GM12878 (cell line): ENCODE results near the gene RFPL1. TPM values are rescaled to one million over a fixed set of nuclear protein-coding genes. Genes with fewer than 3 reads are reported as not detected.

ENCODE experiments used
- KAT2A ChIP-seq: conservative IDR thresholded peaks from 2 replicates; pipeline ENCODE4 v1.6.1; 2011; ENCODE audit warnings: low read depth, low read length; ENCODE audit not compliant: control insufficient read depth
- NR2C1 ChIP-seq: fragments of 450-650 bp; IDR thresholded peaks from 2 replicates; pipeline ENCODE4 v1.6.1; 2017; ENCODE audit warnings: antibody characterized with exemption, mild to moderate bottlenecking, moderate library complexity
- RAD21 ChIP-seq: IDR thresholded peaks from 2 replicates; pipeline ENCODE4 v1.6.1; 2011; ENCODE audit warnings: mild to moderate bottlenecking, low read depth, low read length, moderate library complexity; ENCODE audit not compliant: insufficient read depth
- RUNX3 ChIP-seq: IDR thresholded peaks from 2 replicates; pipeline ENCODE4 v1.6.1; 2012; ENCODE audit warnings: low read length, inconsistent platforms
- SMC3 ChIP-seq: IDR thresholded peaks from 2 replicates; pipeline ENCODE4 v1.6.1; 2011; ENCODE audit warnings: low read length, improper control_type of control experiment, borderline replicate concordance
- SUZ12 ChIP-seq: fragments of 200-600 bp; sonication (generic); IDR thresholded peaks from one replicate; pipeline ENCODE4 v1.6.1; 2018; ENCODE audit warnings: antibody characterized with exemption, mild to moderate bottlenecking; ENCODE audit not compliant: unreplicated experiment
- ZNF207 ChIP-seq: fragments of 450-650 bp; IDR thresholded peaks from 2 replicates; pipeline ENCODE4 v1.6.1; 2014; ENCODE audit warnings: antibody characterized with exemption, mild to moderate bottlenecking, borderline replicate concordance
- ZNF384 ChIP-seq: IDR thresholded peaks from 2 replicates; pipeline ENCODE4 v1.6.1; 2012; ENCODE audit warnings: low read depth, mild to moderate bottlenecking, low read length, improper control_type of control experiment, borderline replicate concordance
- polyA plus RNA-seq, 11 experiments: library from polyadenylated mRNA; depleted of rRNA in 4 of 11; unstranded in 6 of 11; stranded (reverse) in 5 of 11; fragments of >200 nt; fragmentation: Nextera tagmentation in 4 of 11; fragmentation: Illumina TruSeq in 1 of 11; extraction: Ambion mirVana in 4 of 11; extraction: Trizol in 1 of 11; gene quantifications; 1 replicate in 1 of 11; 2 replicates in 10 of 11; pipeline versions ENCODE4 v1.2.1 to v1.2.3, GENCODE V29; 2011 to 2016; ENCODE audit warnings: inconsistent platforms in 2 of 11, missing spikeins in 2 of 11, low read depth in 1 of 11
- total RNA-seq, 4 experiments: library from RNA; depleted of rRNA in 3 of 4; stranded (reverse); fragments of >200 nt in 3 of 4; fragmentation: Illumina TruSeq in 1 of 4; extraction: Trizol in 1 of 4; gene quantifications; 2 replicates each; pipeline versions ENCODE4 v1.2.1 to v1.2.3, GENCODE V29; 2013 to 2021
- TF ChIP-seq, protein P1 (sequence below): fragments of 450-650 bp; IDR thresholded peaks from 2 replicates; pipeline ENCODE4 v1.6.1; 2017; ENCODE audit warnings: mild to moderate bottlenecking, moderate library complexity
- TF ChIP-seq, protein P2 (sequence below): fragments of 150-350 bp; IDR thresholded peaks from 2 replicates; pipeline ENCODE4 v1.6.1; 2014; ENCODE audit warnings: mild to moderate bottlenecking, low read depth, low read length

Gene RFPL1
- total and polyA plus RNA-seq, 10 of the 15 experiments (the other 5 are each of a cell fraction or from before 2014, with no cell fraction given), result 0.13 TPM; not detected in 9

GRCh38 chr22:29394931-29395581 is 43.3 kb upstream of the RFPL1 start (continued):
- TF ChIP-seq KAT2A, result no peak
- TF ChIP-seq ZNF384, result no peak
- TF ChIP-seq RAD21, result peak; percentile 92
- TF ChIP-seq SMC3, result peak; percentile 91
- TF ChIP-seq, protein P1, sequence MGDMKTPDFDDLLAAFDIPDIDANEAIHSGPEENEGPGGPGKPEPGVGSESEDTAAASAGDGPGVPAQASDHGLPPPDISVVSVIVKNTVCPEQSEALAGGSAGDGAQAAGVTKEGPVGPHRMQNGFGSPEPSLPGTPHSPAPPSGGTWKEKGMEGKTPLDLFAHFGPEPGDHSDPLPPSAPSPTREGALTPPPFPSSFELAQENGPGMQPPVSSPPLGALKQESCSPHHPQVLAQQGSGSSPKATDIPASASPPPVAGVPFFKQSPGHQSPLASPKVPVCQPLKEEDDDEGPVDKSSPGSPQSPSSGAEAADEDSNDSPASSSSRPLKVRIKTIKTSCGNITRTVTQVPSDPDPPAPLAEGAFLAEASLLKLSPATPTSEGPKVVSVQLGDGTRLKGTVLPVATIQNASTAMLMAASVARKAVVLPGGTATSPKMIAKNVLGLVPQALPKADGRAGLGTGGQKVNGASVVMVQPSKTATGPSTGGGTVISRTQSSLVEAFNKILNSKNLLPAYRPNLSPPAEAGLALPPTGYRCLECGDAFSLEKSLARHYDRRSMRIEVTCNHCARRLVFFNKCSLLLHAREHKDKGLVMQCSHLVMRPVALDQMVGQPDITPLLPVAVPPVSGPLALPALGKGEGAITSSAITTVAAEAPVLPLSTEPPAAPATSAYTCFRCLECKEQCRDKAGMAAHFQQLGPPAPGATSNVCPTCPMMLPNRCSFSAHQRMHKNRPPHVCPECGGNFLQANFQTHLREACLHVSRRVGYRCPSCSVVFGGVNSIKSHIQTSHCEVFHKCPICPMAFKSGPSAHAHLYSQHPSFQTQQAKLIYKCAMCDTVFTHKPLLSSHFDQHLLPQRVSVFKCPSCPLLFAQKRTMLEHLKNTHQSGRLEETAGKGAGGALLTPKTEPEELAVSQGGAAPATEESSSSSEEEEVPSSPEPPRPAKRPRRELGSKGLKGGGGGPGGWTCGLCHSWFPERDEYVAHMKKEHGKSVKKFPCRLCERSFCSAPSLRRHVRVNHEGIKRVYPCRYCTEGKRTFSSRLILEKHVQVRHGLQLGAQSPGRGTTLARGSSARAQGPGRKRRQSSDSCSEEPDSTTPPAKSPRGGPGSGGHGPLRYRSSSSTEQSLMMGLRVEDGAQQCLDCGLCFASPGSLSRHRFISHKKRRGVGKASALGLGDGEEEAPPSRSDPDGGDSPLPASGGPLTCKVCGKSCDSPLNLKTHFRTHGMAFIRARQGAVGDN, result no peak
- no peak for TF ChIP-seq ZNF207
- no peak for TF ChIP-seq SUZ12
- peak; percentile 26; the same call in 1 of the 2 replicates for TF ChIP-seq RUNX3
- no peak for TF ChIP-seq NR2C1
- TF ChIP-seq, protein P2, sequence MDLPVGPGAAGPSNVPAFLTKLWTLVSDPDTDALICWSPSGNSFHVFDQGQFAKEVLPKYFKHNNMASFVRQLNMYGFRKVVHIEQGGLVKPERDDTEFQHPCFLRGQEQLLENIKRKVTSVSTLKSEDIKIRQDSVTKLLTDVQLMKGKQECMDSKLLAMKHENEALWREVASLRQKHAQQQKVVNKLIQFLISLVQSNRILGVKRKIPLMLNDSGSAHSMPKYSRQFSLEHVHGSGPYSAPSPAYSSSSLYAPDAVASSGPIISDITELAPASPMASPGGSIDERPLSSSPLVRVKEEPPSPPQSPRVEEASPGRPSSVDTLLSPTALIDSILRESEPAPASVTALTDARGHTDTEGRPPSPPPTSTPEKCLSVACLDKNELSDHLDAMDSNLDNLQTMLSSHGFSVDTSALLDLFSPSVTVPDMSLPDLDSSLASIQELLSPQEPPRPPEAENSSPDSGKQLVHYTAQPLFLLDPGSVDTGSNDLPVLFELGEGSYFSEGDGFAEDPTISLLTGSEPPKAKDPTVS, result no peak
